ENCODE measurements around the gene TDRD9. TPM values are rescaled to one million over a fixed set of nuclear protein-coding genes. Genes with fewer than 3 reads are reported as not detected.

TDRD9 gene
- polyA plus RNA-seq, 3 donors, result 1.5 to 6.1 (median 3.4) TPM

DNA sequence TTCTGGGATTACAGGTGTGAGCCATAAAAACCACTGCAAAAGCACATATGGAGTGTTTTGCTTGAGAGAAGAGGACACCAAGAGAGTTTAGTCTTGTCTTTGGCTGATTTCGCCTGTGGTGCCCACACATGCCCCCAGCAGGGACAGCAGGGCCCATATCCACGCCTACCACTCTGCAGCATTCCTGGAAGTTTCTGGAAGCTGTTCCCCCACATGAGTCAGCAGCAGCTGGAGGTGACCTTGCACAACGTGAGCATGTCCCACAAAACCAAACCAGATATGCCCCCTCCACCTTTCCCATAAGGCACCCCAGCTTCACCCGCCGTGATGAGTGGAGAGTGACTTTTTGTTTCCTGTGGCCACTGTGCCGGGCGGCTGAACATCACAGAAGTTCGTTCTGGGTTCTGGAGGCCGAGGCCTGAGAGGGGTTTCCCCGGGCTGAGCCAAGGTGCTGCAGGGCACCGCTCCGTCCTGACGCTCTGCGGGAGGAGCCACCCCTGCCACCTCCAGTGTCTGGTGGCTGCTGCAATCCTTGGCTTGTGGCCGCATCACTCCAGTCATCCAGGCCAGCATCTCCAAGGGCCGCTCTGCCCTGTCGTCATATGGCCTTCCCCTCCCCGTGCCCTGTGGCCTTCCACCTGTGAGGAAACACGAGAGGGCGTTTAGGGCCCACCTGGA is 162.0 kb downstream of the TDRD9 start:
- no peak for DNase-seq

DNA sequence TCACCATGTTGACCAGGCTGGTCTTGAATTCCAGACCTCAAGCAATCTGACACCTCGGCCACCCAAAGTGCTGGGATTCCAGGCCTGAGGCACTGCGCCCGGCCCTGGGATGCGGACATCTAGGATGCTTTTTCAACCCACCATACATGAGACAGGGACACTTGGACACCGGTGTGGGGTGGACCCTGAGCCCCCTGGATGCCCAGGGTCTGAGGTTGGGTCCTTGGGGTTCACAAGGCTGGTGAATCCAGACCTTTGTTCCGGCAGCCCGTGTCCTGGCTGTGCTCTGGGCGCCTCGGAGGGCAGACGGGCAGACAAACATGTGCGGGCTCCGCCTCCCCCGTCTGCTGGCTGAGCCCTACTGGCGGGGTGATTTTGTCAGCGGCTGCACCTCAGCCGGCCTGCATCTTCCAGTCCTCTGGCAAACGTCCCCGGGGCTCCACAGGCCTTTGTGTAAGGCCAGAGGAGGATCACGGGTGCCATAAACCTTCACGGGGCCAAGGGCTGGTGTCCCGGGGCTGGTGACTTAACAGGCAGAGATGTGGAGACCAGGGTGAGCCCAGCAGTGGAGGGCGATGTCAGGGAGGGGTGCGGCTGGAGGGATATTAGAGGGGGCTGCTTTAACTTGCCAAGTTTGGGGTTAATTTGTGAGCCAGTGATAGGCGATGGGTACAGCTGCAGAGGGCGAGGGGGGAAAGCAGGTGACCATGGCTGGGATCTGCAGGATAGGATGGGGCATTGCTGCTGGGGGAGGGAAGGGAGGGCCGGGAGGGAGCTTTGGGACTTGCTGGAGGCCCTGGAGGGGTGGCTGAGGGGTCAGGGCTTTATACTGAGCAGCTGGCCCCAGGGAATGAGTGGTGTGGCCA is 163.0 kb downstream of the TDRD9 start:
- no peak for DNase-seq

DNA sequence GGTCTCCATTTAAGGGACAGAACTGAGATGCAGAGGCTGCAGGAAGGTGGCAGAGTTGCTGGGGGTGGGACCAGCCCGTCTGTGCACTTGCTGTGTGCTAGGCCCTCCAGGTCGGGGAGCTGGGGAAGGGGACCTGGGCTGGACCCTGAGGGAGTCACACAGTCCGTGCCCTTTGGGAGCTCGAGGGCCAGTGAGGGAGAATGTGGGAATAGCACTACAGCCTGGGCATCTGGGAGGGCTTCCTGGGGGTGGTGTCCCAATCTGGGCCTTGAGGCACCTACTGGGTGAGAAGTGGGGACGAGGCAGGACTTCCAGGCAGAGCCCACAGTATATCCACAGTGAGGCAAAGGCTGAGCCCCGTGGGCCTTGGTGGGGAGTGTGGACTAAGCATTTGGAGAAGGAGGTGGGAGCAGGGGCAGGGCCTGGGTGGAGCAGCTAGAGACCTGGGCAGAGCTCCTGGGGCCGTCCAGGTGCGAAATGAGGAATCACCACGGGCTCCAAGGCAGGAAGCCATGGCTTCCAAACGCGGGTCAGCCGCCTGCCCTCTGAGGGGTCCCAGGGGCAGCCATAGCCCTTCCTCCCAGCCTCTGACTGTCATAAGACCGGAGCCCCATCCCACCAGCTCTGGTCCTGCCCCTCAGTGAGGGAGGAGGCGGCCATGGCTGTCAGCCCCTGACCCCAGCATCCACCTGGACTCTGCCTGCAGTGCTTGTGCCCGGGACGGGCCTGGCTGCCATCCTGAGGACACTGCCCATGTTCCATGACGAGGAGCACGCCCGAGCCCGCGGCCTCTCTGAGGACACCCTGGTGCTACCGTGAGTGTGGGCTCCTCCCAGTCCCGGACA is 163.9 kb downstream of the TDRD9 start:
- DNase-seq, result no peak

DNA sequence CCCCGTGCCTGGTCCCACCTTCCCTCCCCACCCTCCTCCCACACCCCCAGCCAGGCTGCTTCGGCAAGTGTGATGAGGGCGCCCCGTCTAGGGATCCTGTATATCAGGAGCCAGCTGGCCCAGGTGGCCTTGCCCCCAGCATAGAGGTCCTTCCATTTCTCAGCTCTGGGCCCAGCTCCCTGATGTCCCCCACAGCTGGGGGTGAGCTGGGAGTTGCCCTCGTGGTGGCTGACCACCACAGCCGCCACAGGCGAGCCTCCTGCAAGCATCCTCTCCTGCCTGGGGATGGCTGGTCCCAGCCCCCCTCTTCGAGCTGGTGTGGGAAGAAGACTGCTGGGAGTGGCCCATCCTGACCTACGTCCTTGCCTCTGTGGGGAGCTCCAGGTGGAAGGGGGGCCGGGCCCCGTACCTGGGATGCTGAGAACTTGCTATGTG is 164.7 kb downstream of the TDRD9 start:
- no peak for DNase-seq

DNA sequence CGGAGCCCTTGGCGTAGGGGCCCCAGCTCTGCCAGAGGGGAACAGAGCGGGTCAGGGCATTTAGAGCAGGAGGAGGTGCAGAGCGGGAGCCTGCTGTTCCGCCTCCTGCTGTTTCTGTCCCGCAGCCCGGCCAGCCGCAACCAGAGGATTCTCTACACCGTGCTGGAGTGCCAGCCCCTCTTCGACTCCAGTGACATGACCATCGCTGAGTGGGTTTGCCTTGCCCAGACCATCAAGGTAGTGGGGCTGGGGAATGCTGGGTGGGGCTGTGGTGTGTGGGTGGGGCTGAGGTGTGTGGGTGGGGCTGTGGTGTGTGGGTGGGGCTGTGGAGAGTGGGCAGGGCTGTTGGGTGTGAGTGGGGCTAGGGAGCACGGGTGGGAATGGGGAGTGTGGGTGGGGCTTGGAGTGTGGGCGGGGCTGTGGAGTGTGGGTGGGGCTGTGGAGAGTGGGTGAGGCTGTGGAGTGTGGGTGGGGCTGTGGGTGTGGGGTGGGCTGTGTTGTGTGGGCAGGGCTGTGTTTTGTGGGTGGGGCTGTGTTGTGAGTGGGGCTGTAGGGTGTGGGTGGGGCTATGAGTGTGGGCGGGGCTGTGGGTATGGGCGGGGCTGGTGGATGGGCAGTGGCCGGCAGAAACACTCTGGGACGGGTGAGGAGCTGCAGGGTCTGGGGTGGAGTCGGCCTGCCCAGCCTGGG is 165.3 kb downstream of the TDRD9 start:
- no peak for DNase-seq

DNA sequence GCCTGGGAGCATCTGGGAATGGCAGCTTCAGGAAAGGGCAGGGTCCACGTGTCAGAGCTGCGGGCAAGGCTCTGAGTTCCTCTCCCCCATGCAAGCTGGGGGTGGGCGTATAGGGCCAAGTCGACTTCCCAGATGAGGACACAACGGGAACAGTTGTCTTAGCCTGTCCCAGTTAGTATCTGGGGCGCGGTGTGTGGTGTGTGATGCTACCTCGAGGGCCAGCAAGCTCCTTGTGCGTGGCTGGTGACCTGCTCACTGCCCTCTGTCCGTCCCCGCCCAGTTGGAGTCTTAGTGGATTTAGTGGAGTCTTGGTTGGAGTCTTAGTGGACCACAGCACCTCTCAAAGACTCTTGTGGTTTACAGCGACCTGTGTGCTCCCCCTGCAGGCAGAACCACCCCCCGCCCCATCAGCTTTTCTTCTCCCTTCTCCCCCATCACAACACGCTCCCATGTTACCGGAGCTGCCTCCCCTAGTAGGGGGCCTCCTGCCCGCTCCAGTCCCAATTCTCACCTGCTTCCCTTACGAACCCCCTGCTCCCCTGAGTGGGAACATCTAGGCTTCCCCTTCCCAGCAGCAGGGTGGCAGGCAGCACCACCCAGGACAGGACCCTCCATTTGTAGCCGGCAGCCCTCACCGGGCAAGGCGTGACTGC is 165.9 kb downstream of the TDRD9 start:
- DNase-seq, result no peak

DNA sequence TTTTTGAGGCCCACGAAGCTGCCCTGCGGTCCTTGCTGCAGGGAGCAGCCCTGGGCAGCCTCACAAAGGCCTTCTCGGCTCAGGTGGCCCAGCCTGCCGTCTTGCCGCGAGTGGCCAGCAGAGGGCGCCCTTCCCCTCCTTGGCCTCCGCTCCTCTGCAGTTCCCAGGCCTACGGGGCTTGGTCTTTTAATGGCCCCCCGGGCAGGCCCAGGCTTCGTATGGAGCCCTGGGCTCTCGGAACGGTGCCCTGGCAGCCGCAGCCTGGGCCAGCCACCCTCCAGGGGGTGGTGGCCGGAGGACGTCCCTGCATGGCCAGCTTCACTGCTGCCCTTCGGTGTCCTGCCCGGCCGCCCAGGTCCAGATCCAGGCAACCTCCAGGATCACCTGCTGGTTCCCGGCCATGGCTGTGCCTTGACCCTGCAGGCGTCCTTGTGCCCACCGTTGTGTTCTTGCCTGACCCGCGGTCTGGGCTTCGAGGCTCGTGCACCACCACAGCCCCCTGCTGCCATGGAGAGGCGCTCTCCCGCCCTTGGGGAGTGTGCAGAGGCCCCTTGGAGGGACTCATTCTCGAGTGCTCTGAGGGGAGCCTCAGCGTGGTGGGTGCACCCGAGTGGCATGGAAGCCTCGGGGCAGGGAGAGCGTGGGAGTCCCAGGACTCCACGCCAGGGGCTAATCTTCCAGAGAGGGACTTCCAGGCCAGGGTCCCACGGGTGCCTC is 166.6 kb downstream of the TDRD9 start:
- no peak for DNase-seq

DNA sequence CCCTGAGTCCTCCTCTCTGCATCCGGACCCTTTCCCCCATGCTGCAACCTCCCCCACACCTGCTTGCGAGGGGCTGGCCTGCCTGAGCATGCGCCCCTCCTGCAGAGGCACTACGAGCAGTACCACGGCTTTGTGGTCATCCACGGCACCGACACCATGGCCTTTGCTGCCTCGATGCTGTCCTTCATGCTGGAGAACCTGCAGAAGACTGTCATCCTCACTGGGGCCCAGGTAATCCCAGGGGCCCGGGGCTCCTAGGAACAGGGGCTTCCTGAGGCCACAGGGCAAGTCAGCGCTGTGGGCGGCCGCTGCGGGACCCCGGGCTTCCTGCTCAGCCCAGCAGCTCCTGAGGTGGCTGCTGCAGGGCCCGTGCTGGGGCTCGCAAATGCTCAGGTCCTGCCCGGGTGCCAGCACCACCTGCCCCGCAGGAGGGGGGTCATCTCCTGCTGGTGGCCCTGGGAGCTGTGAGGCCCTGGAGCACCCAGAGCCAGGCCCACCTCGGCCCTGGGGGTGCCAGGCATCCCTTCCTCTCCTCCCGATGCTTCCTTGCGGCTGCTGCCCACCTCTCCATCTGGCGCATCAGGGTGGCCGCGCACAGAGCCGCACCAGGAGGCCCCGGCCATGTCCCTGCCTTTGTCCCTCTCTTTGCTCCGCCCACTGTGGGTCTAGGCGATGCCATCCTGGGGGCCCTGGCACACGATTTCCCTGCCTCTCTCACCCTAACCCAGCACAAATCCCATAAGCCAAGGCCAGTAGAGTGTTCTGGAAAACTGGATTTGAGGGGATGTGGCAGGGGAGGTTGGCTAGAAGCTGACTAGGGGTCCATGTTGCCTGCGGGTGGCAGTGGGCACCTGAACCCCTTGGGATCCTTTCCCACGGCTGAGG is 167.4 kb downstream of the TDRD9 start:
- DNase-seq, result no peak

DNA sequence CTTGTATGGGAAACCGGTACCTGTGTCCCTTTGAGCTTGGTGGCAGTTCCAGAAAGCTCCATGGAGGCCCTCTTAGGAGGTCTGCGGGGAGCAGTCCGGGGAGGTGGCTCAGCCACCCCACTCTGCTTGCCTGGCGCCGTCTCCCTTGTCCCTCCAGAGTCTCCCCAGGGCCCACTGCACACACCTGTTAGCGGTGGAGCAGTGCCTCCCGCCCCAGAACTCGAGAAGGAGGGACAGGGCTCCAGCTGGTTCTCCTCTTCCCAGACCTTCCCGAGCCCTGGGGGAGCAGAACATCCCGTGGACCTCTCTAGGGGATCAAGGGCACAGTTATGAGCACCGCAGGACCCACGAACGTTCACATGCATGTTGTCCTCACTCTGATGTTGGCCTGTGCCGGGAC is 168.1 kb downstream of the TDRD9 start:
- DNase-seq, result no peak

DNA sequence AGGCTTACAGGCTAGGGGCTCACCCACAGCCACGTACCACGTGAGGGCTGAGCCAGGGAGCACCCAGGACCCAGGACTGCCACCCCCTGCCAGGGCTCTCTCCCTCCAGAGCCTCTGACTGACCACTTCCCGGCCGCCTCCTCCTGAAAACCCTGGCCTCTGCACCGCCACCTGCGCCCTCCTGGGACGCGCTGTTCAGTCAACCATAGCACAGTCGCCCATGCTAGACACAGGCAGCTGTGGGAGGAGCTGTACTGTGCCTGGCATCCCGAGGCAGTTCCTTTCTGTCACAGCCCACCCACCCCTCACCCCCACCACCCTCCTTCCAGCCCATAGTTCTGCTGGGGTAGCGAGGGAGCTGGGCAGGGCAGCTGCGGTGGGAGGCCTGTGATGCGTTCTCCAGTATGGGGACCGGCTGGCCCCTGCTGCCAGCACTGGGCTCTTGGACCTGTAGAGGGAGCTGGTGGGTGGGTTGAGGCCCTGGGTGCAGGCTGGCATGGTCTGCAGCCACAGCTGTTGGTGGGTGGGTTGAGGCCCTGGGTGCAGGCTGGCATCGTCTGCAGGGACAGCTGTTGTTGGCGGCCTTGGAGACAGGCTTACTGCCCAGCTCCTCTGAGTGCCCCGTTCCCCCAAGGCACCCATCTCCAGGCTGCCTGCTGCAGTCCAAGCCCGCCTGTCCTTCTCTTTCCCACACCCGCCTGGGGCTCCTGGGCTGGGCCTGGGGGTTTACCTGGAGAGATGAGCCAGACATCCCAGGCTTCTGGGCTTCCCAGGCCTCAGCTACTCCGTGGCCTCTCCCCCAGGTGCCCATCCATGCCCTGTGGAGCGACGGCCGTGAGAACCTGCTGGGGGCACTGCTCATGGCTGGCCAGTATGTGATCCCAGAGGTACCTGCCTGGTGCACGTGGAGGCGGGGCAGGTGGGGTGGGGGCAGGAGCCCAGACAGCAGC is 168.8 kb downstream of the TDRD9 start:
- DNase-seq, result no peak

DNA sequence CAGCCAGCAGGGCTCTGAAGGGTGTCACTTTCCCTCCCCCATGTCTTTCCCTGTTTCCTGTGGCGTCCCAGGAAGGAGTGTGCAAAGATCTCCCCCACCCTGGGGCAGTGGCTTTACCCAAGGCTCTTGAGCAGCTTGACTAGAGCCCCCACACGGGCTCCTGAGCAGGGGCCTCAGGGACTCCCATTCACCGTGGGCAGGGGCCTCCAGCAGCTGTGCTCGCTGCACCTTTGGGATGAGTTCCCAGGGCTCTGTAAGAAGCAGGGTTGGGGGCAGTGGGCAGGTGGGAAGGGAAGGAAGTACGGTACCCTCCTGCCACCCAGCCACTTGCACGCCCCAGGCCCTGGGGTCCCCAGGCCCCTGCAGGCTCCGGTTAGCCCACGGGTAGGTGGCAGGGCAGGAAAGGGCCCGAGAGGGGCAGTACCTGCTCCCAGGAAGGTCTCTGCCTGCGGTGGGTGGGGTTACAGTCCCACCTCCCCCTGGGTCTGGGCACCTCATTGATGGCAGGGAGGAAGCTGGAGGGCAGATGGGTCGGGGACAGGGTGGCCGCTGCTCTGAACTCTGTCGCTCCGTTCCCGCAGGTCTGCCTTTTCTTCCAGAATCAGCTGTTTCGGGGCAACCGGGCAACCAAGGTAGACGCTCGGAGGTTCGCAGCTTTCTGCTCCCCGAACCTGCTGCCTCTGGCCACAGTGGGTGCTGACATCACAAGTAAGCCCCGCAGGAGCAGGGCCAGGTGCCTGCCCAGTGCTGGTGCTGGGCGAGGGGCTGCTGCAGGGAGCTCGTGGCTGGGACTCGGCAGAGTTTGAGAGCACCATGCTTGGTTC is 170.2 kb downstream of the TDRD9 start:
- no peak for DNase-seq

DNA sequence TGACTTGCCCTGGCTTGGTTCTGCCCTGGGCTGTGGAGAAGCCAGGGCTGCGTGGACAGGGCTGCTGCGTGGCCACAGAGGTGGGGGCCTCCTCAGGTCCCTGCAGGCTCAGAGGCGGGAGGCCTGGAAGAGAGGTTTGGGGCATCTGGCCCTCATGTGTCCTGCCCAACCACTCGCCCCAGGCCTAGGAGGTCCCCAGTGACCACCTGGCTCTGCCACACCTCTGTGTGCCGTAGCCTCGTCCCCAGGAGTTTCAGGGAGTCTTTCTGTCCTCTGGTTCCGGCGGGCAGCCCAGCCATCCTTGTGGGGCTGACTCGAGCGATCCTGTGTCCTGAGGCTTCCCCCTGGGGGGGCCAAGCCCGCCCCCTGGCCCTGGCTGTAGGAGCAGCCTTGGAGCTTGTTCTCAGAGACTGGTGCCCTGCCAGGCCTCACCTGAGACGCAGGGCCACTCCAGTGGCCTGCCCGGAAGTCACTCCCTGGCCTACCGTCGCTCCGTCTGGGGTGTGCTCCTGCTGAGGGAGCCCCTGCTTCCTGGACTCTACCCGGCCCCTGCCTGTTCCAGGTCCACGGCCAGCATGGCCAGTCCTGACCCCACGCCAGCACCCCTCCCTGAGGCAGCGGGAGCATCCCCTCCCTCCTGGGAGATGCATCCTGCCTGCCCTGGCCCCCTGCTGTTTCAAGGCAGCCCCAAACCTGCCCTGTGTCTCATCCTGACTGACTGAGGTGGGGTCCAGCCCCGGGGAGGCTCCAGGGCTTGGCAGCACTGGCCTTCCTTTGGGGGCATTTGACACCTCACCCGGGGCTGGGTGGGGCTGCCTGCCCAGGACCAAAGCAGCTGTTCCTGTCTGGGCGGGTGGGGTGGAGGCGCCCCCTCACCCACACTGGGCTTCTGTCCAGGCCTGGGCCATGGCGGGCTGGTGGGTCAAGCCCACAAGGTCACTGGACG is 171.1 kb downstream of the TDRD9 start:
- no peak for DNase-seq

DNA sequence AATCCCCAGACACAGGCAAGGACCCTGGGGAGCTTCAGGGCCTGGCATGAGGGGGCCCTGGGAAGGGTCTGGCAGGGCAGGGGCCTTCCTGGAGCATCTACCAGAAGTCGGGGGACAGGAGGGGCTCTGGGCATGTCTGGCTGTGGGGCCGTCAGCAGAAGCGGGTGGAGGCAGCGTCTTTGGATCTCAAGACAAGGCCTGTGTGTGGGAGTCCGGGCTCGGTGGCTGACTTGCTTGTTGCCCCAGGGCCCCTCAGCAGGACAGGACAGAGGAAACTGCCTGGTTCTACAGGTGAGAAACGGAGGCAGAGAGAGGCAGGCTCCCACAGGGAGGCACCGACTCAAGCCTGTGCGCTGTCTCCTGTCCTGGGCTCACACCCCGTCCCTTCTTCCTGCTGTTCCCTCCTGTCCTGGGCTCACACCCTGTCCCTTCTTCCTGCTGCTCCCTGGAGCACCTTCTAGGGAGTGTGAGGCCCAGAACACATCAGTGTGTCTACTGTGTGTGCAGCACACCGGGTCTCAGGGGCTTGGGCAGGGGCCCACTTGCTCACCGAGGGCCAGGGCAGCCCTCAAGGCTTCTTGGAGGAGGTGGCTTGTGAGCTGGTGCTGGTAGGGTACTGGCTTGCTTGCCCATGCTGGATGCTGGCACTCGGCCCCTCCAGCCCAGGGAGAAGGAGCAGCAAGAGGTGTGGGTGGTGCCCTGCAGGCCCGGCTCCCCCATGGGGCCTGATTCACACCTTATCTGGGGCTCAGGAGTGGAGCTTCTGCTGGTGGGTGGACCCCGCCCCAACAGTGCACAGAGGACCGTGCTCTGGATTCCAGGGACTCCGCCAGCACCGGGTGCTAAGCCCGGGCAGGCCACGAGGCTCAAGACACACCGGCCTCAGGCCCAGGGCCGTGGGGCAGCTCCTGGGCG is 172.2 kb downstream of the TDRD9 start:
- no peak for DNase-seq

DNA sequence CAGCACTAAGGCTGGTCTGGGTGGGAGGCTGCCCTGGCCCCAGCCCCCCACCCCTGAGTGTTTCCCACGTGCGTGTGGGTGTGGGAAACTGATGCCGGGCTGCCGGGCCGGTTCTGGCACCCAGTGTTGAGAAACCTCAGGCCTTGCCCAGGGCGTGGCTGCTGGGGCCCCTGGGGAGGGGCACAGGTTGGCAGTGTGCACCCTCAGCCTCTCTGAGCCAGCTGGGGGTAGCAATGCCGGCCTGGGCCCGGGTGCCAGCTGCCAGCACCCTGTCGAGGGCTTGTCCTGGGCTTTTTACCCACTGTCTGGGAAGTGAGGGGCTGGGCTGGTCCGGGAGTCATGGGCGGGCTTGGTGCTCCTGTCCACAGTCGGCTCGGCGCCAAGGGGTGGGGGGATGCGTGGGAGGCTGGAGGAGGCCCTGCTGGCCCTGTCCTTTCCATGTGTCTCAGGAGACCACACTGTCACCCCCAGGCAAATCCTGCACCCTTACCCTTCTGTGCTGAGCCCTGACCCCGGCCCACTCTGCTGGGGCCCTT is 172.9 kb downstream of the TDRD9 start:
- DNase-seq, result no peak

Measured in renal pelvis (tissue), 4 donors.